Right lobe of liver (tissue), 6 donors: Measurements from ENCODE around the gene C9orf50. TPM values are rescaled to one million over a fixed set of nuclear protein-coding genes. Genes with fewer than 3 reads are reported as not detected.

Source experiments
- ATAC-seq, 4 donors: fragments of 200-7000 bp; cut with Tn5 transposase; one replicate each; pipeline ENCODE4 v1.9.1; 2020; ENCODE audit warnings: mild to moderate bottlenecking in 4 of 4, moderate library complexity in 4 of 4
- DNase-seq, 3 donors: peaks; one replicate each; pipeline ENCODE4 v3.0.0-alpha.2; 2020
- H3K27ac ChIP-seq, 3 donors: fragments of 200-600 bp; one replicate each; pipeline ENCODE4 v1.8.0; 2022
- H3K27me3 ChIP-seq, 2 donors: fragments of 200-600 bp; one replicate each; pipeline ENCODE4 v1.8.0; 2022
- H3K36me3 ChIP-seq, 4 donors: fragments of 200-600 bp; sonication (generic) in 1 of 4; one replicate each; pipeline versions ENCODE4 v1.5.1 to v1.8.0; 2017 to 2022; ENCODE audit warnings: control low read depth in 1 of 4
- H3K4me1 ChIP-seq, 4 donors: fragments of 200-600 bp; sonication (generic) in 1 of 4; one replicate each; pipeline versions ENCODE4 v1.5.1 to v1.8.0; 2017 to 2022; ENCODE audit warnings: control low read depth in 1 of 4
- H3K4me3 ChIP-seq, 3 donors: fragments of 200-600 bp; one replicate each; pipeline ENCODE4 v1.8.0; 2022
- H3K9me3 ChIP-seq, 4 donors: fragments of 200-600 bp; sonication (generic) in 1 of 4; one replicate each; pipeline versions ENCODE4 v1.5.1 to v1.8.0; 2017 to 2022; ENCODE audit warnings: control low read depth in 1 of 4
- POLR2A ChIP-seq: fragments of 450-650 bp; IDR thresholded peaks from one replicate; pipeline ENCODE4 v1.6.1; 2017; ENCODE audit warnings: antibody characterized with exemption, mild to moderate bottlenecking
- WGBS: methylation state at CpG from one replicate; pipeline ENCODE4 v1.1.6; 2018; ENCODE audit warnings: low coverage, low lambda C conversion rate; ENCODE audit not compliant: insufficient coverage; ENCODE audit errors: missing lambda C conversion rate; 5-methylcytosine and 5-hydroxymethylcytosine counted together
- intact Hi-C, 2 donors: fragments of 100-400 bp; cut with DNase I; formaldehyde crosslinking; loops; one replicate each; pipeline versions ENCODE4 v1.11.2 to v1.14.1; 2022
- total RNA-seq, 6 experiments: library from RNA; depleted of rRNA in 2 of 6; stranded (reverse); fragments of >200 nt in 2 of 6; fragmentation: NEBNext Ultra II Directional in 3 of 6; extraction: Animal tissue kit (Norgen Biotek cat#: 25700) in 3 of 6; gene quantifications; one replicate each; pipeline versions ENCODE4 v1.1.0 to v1.2.4, GENCODE V29; 2016 to 2023
- TF ChIP-seq, protein P1 (sequence below), 4 donors: fragments of 200-600 bp in 3 of 4; fragments of 450-650 bp in 1 of 4; IDR thresholded peaks; one replicate each; pipeline versions ENCODE4 v1.5.1 to v1.8.0; 2016 to 2022; ENCODE audit warnings: antibody characterized with exemption in 4 of 4, mild to moderate bottlenecking in 2 of 4
- donor health status: DM: no; HTN: yes; CAD: no.
- donor health status: DM: no; HTN: no; CAD: no.
- donor health status: DM: no; HTN: no; CAD: no.
- donor health status: DM: no; HTN: yes; CAD: no.
- donor health status: DM: no; HTN: yes; CAD: no.

Gene C9orf50
- total RNA-seq, 6 experiments from 2014 or later, result not detected

GRCh38 chr9:129566563-129567266, 54.2 kb downstream of the C9orf50 start:
- Histone ChIP-seq H3K27me3 (no peaks in the 10 kb centered on the region), H3K4me1 (peaks cover 0 to 42% (median 13%) of the 10 kb centered on the region in 4 donors), H3K9me3 (no peaks in the 10 kb centered on the region), H3K27ac (peak overlapping the region in 1 of 3 donors; percentile 94), H3K4me3 (no peak overlapping the region), H3K36me3 (no peaks in the 10 kb centered on the region)
- WGBS, result 0% methylated on average over 1 of the region's 25 CpGs
- no peak for ATAC-seq
- TF ChIP-seq POLR2A, result no peak
- TF ChIP-seq, protein P1, sequence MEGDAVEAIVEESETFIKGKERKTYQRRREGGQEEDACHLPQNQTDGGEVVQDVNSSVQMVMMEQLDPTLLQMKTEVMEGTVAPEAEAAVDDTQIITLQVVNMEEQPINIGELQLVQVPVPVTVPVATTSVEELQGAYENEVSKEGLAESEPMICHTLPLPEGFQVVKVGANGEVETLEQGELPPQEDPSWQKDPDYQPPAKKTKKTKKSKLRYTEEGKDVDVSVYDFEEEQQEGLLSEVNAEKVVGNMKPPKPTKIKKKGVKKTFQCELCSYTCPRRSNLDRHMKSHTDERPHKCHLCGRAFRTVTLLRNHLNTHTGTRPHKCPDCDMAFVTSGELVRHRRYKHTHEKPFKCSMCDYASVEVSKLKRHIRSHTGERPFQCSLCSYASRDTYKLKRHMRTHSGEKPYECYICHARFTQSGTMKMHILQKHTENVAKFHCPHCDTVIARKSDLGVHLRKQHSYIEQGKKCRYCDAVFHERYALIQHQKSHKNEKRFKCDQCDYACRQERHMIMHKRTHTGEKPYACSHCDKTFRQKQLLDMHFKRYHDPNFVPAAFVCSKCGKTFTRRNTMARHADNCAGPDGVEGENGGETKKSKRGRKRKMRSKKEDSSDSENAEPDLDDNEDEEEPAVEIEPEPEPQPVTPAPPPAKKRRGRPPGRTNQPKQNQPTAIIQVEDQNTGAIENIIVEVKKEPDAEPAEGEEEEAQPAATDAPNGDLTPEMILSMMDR (IDR thresholded peaks at IDR 0.05), result no peak
- intact Hi-C loops, result loop anchor here in 1 of 2 donors (10.0 kb wide), 1 partner anchor 232 kb away; no protein-coding TSS in a partner anchor
- DNase-seq, result no peak

DNA sequence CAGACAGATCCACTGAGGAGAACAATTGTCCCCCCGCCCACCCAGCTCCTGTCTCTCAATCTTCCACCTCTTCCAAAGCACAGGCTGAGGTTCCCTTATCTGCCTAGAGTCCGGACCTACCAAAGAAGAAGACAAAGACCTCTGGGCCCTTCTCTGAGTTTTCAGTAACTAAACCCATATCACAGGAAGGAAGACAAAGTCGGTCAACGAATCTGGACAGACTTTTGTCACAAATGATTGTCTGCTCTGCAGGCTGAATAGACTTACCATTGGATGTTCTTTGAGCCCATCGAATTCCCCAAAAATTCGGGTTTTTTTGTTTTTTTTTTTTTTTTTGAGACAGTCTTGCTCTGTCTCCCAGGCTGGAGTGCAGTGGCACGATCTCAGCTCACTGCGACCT, 58.0 kb downstream of the C9orf50 start:
- TF ChIP-seq, protein P1 (IDR thresholded peaks at IDR 0.05), result no peak
- no peak for TF ChIP-seq POLR2A
- WGBS, result 91% methylated on average over 8 of the region's 8 CpGs

DNA sequence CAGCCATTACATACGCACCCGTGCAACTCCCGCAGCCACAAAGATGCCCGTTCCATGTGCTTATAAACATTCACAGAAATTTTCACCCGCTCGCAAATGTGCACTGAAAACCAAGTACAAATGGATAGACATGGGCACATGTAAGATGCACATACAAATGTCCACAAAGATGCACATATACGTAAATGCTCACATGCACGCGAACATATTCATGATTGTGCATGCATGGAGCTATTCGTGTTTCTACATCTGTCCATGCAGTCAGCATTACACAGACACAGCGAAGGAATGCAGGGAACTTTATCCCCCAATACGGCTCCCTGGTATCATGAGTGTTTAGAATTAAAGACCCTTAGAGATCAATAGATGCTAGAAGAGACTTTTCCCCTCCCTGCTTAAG, 58.4 kb downstream of the C9orf50 start:
- peaks cover 0 to 52% (median 25%) of the 10 kb centered on the region in 4 donors for H3K4me1 ChIP-seq
- no peak overlapping the region for H3K4me3 ChIP-seq
- DNase-seq, result no peak
- no peak for TF ChIP-seq POLR2A
- TF ChIP-seq, protein P1 (IDR thresholded peaks at IDR 0.05), result no peak
- no peaks in the 10 kb centered on the region for H3K36me3 ChIP-seq
- no peaks in the 10 kb centered on the region for H3K9me3 ChIP-seq
- intact Hi-C loops, result loop anchor here in 1 of 2 donors (10.0 kb wide), 1 partner anchor 228 kb away; no protein-coding TSS in a partner anchor
- peak overlapping the region in 1 of 3 donors; percentile 92 for H3K27ac ChIP-seq
- 79% methylated on average over 12 of the region's 12 CpGs for WGBS
- no peak for ATAC-seq
- H3K27me3 ChIP-seq, result no peaks in the 10 kb centered on the region

More for the DNA sequence above, 58.0 kb downstream of the C9orf50 start:
- Histone ChIP-seq H3K27me3 (no peaks in the 10 kb centered on the region), H3K36me3 (no peaks in the 10 kb centered on the region), H3K27ac (no peak overlapping the region), H3K4me3 (no peak overlapping the region), H3K4me1 (peaks cover 0 to 52% (median 23%) of the 10 kb centered on the region in 4 donors), H3K9me3 (no peaks in the 10 kb centered on the region)
- intact Hi-C loops, result loop anchor here in 1 of 2 donors (10.0 kb wide), 1 partner anchor 228 kb away; no protein-coding TSS in a partner anchor
- no peak for ATAC-seq
- DNase-seq, result no peak

Other genes with a start within 250 kb of the C9orf50 start
- 10 to 100 TPM; 15.6 to 28.3 (median 20.7) TPM for gene NTMT1, start 5.1 kb upstream of the C9orf50 start, total RNA-seq
- gene ASB6, start 21.1 kb upstream of the C9orf50 start, total RNA-seq, result 1 to 10 TPM; 4.5 to 9.5 (median 5.4) TPM
- gene PRRX2, start 44.5 kb upstream of the C9orf50 start, total RNA-seq, result not detected
- under 1 TPM in 2 of 6 experiments, not detected in 4; 0.15 to 0.24 TPM for gene PTGES, start 131.9 kb upstream of the C9orf50 start, total RNA-seq
- 10 to 100 TPM; 16.1 to 30.7 (median 18.9) TPM for gene TOR1B, start 182.1 kb upstream of the C9orf50 start, total RNA-seq
- 10 to 100 TPM; 18.4 to 41.3 (median 23.0) TPM for gene TOR1A, start 203.0 kb upstream of the C9orf50 start, total RNA-seq
- 10 to 100 TPM; 25.2 to 39.8 (median 33.5) TPM for gene C9orf78, start 214.2 kb upstream of the C9orf50 start, total RNA-seq
- gene USP20, start 214.4 kb upstream of the C9orf50 start, total RNA-seq, result 10 to 100 TPM in 4 of 6 experiments, 1 to 10 TPM in 2; 7.5 to 14.0 (median 10.8) TPM